NCI-H1417 (cell line): ENCODE measurements around the gene IGF2BP3.
"Not testable (repeated sequence)": the region's sequence is repeated elsewhere in the genome, so short reads cannot be mapped to it uniquely, and the experiment has no call there.

ENCODE experiments used
- DNase-seq, 3 experiments: peaks; one replicate each; lab custom pipeline; 2025; lab: John Stamatoyannopoulos, UW

IGF2BP3 gene

DNA sequence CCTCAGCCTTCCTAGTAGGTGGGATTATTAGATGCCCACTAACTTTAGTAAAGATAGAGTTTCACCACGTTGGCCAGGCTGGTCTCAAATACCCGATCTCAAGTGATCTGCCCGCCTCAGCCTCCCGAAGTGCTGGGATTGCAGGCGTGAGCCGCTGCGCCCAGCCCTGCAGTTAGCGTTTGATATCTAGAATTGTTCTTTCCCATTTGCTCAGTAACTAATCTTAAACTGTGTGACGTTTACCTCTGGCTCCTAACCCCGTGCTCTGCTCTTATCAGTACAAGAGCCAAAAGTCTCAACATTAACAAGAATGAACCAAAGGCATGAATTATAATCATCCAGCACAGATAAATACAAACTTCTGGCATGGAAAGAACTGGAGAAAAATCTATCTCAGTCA is 47.4 kb downstream of the IGF2BP3 start:
- no peak for DNase-seq

DNA sequence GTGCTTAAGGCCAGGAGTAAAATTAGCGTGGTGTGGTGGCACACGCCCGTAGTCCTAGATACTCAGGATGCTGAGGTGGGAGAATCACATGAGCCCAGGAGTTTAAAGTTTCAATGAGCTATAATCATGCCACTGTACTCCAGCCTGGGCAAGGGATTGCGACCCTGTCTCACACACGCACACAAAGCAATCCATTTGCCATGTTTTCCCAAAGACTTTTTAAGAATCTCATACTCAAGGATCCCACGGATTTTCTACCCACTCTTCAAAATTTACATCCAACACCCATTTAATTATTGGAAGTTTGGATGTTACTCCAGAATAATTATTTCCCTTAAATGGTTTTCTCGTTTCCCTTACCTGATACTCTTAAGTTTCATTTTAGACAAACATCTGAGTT is 47.9 kb downstream of the IGF2BP3 start:
- no peak for DNase-seq

DNA sequence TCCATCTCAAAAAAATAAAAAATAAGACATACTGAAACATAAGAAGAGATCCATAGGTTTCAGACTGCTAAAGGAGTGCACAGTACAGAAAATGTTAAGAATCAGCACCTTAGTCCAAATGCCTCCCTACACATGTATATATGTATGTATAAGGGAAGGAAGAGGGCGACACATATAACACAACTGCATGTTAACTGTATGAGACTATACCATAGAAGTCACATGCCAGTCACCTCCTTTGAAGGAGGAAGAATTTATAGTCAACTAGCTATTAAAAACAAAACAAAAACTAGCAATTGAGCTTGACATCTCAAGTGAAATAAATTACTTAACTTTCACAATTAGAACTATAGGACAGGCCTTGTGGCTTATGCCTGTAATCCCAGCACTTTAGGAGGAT is 50.4 kb downstream of the IGF2BP3 start:
- DNase-seq = no peak

DNA sequence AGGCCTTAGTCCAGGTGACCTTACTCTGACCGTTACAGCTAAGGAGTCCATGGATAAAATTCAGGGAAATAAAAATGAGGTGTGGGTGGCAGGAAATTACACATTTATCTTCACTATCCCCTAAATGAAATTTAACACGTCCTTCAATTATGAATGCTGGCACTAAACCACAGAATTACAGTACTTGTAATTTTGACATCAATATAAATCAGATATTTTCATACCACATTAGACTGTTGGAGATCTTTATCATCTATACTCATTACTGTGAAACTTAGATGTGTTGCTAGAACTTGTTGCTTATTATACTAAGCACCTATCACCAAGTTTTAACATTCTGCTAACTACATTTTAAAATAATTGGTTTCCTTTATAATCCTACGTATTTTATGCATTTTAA is 51.1 kb downstream of the IGF2BP3 start:
- no peak for DNase-seq

DNA sequence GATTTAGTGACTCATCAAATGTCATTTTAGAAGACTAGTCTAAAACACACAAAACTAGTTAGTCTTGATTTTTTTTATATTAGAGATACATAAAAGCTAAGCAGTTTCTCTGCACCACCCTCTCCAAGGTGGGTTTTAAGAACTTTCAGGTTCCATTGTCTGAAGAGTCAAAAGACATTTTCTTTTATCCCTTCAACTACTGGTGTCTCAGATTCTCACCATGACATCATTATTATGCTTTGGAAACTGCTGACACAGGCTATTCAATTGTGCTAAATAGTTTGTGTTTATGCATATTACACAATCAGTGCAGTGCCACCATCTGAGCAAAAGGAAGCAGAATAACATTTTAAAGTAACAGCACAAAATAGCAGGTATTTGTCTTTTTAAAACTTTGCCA is 52.2 kb downstream of the IGF2BP3 start:
- DNase-seq = peak in 1 of 3 experiments; percentile 44

DNA sequence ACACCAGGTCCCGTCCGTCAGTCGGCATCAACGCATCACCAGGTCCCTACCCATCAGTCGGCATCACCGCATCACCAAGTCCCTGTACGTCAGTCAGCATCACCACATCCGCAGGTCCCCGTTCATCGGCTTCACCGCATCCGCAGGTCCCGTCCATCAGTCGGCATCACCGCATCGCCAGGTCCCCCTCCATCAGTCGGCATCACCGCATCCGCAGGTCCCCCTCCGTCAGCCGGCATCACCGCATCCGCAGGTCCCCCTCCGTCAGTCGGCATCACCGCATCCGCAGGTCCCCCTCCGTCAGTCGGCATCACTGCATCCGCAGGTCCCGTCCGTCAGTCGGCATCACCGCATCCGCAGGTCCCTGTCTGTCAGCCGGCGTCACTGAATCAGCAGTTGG is 55.1 kb downstream of the IGF2BP3 start:
- no peak for DNase-seq

DNA sequence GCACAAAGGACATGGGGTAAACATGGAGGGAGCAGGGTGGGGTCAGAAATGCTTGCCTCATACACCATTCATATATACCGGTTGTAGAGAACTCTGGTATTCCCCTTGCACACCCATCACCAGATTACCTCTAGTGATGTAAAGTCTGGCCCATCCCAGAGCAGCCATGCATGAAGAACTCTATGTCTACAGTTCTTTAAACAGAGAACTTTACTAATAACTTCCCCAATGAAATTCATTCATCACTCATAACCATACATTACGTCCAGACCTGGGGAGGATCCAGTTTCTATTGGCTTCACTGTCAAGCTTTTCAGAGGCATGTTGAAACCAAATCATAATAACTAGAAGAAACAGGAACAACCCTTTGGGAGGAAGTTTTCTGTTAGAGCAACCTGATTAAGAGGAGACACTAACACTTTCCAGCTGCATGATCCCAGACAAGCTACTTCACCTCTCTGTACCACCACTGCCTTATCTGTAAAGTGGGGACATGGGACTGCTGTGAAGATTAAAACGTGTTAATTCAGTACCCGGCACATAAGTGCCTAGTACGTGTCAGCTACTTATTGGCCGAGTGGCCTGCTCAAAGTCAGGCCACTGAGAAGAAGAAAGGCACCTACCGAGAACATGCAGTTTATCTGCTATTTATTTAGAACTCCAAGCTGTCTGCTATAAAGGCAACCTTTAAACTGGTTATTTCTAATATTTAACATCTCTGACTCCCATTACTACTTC is 59.7 kb downstream of the IGF2BP3 start:
- no peak for DNase-seq

DNA sequence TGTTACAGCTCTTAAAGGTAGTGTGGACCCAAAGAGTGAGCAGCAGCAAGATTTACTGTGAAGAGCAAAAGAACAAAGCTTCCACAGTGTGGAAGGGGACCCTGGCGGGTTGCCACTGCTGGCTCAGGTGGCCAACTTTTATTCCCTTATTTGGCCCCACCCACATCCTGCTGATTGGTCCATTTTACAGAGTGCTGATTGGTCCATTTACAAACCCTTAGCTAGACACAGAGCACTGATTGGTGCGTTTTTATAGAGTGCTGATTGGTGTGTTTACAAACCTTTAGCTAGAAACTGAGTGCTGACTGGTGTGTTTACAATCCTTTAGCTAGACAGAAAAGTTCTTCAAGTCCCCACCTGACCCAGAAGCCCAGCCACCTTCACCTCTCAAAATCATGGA is 63.7 kb downstream of the IGF2BP3 start:
- not testable (repeated sequence) for DNase-seq

DNA sequence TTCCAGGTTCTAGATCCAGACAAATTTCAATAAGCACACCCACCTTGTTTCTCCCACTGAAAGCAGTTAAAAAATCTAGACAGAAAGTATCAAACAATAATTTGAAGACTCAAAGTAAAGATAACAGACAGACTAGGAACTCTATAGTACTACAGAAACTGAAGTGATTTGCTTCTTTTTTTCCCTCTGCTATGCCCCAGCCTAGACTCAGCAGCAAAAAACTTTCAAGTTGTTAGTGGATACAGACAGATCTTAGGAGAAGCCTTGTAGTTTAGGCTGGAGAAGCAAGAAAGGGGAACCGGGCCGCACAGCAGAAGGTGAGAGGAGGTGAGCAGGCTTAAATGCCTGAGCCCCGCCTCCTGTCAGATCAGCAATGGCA is 65.1 kb downstream of the IGF2BP3 start:
- DNase-seq = no peak

DNA sequence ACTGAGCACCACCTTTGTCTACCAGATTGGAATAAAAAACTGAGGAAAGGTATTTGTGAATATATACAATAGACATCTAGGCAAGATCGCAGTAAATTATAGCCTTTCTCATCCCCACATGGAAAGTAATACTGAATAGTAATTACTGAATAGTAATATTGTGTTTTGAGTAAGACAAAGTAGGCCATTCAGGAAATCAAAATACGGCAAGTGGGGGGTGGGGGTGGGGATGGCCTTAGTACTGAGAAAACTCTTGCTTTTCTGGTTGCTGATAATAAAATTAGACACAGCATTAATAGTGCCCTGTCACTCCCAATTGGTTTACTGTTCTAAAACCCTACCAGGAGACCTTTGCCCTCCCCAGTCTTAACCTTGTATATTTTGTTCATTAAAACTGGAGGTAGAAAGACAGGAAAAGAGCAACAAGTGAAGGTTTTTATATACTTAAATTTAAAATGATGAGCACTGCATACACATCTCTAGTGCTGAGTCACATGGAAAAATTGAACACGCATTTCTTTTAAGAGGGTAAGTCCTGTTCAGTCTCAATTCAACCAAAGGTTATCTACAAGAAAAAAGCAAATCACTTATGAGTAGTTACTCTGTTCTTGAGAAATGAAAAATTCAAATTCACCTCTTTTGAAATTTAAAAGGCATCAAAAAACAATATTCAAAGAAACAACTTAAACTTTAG is 65.6 kb downstream of the IGF2BP3 start:
- peak in 2 of 3 experiments; percentile 32 to 65 for DNase-seq

DNA sequence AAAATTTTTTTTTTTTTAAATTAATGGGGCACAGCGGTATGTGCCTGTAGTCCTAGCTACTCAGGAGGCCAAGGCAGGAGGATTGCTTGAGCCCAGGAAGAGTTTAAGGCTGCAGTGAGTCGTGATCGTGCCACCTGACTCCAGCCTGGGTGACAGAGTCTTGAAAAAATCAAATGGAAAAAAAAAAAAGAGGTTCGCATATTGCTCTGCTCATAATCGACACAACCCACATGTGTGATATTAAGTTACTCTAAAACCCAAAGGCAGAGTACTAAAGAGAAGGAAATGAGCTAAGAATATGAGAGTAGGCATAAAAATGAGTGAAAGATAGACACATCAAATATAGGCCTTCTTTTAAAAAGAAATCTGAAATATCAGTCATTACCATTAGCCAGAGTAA is 66.3 kb downstream of the IGF2BP3 start:
- no peak for DNase-seq

DNA sequence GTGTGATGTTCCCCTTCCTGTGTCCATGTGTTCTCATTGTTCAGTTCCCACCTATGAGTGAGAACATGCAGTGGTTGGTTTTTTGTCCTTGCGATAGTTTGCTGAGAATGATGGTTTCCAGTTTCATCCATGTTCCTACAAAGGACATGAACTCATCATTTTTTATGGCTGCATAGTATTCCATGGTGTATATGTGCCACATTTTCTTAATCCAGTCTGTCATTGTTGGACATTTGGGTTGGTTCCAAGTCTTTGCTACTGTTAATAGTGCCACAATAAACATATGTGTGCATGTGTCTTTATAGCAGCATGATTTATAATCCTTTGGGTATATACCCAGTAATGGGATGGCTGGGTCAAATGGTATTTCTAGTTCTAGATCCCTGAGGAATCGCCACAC is 72.2 kb downstream of the IGF2BP3 start:
- DNase-seq = not testable (repeated sequence)

DNA sequence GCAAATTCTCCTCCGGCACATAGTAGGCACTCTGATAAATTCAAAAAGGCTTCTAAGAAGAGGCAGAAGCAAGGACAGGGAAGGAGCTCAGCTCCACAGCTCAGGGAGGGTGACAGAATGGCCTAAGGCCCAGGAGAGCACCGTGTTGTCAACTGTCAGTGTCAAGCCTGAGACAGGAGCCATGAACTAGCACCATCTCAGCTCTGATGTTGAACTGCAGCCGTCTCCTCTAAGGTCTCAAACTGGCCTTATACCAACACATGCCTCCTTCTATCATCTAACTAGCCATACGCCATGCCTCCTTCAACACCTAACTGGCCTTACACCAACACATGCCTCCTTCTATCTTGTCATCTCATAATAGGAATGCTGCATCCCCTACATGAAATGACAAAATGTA is 73.0 kb downstream of the IGF2BP3 start:
- DNase-seq = no peak

DNA sequence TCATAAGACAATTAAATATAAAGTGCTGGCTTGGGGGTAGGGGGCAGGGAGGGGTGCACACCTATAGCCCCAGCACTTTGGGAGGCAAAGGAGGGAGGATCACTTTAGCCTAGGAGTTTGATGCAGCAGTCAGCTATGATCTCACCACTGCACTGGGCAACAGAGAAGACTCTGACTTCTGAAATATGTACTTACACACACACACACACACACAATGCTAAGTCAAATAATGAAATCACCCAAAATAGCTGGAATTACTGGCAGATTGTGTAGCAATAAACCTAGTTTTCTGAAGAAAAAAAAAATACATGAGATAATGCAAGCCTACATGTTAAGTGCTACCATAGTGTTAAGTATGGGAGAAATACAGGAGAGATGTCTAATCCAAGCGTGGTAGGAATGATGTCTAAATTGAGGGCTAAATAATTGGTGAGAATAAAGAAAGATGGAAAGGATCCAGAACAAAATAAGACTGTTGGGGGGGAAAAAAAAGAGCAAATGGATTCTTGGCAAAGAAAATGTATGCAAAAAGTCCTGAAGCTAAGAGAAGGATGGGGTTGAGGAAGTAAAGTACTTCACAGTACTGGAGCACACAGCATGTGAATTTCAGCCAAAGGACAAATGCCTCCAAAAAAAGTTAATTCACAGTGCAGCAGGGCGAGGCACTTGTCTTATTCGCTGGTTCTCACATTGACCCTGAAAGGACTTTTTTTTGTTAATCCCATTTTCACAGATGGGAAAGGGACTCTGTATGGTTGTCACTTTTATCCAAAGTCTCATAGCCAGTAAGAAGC is 73.9 kb downstream of the IGF2BP3 start:
- no peak for DNase-seq

DNA sequence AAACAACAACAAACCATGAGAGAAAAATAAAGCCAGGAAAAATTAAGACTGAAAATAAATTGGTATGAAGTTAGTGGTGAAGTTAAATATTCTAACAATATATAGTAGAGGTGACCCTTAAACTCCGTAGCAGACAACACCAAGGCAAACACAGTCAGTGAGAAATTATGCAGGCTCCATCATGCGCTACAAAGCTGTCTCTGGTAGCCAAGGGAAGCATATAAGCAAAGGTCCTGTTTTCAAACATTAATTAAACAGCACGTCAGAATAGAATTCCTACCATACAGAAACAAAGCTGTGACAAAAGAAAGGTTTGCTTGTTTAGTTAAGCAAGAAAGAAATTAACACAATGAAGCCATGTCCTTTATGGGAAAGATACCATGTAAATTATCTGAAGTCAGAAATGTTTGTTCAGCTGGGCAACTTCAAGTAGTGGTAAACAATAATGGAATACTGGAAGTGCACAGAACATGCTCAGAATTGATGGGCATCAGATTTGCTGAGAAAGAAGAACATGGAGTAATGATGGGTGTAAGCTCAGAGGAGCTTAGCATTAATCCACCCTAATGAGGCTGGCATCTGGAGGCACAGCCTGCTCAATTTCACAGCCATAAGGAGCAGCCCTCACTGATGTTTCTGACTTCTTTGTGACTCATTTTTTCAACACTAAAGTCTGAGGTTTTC is 75.7 kb downstream of the IGF2BP3 start:
- peak; percentile 8 to 99 (median 79) for DNase-seq

DNA sequence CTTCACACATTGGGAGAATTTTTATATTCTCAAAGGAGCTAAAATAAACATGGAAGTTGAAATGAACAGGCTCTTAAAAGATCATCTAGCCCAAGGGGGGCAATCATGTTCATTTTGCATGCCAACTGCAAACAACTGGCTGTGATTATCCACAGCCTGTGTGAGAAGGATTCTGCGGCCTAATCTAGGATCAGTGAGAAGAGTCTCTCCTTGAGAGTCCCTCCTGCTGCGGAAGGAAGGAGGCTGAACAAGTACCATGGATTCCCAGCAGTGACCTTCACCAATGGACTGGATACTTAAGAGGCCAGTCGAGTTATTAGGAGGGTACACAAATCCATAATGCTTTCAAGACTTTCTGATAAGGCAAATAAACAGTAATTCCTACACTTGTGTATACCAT is 76.7 kb downstream of the IGF2BP3 start:
- DNase-seq = peak in 2 of 3 experiments; percentile 28 to 66

DNA sequence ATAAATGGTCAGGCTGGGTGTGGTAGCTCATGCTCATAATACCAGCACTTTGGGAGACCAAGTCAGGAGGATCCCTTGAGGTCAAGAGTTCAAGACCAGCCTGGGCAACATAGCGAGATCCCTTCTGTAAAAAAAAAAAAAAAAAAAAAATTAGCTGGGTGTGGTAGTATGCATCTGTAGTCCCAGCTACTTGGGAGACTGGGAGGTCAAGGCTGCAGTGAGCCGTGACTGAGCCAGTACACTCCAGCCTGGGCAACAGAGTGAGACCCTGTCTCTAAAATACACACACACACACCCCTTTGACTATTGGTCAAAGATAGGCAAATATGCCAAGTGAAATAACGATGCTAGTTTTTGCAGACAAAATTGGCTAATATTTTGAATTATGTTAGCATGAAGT is 80.6 kb downstream of the IGF2BP3 start:
- no peak for DNase-seq

DNA sequence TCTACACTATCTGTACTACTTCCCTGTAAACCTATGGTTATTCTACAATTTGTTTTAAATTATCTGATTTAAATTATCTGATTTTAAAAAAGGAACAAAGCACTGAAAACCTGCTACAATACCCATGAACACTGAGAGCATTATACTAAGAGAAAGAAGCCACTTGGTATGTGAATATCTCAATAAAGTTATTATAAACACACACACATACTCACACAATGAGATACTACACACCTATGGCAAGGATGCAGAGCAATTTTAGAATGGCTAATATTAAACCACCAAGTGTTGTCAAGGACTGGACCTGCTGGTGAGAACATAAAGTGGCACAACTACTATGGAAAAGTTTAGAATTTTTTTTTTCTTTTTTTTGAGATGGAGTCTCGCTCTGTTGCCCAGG is 82.7 kb downstream of the IGF2BP3 start:
- DNase-seq = no peak

DNA sequence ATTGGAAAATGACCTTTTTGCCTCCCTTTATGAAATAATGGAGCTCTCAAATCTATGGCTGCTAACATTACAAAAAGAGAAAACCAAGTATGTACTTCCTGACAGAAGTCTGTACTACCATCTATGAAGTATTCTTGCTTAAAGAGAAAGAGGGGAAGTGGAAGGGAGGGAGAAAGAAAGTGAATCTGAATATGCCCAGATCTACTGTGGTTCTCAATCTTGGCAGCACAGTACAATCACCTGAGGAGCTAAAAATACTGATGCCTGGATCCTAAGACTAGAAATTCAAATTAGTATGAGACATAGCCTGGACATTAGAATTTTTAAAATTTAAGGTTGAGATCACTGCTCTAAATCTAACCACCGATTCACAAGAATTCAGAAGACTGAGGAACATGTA is 85.2 kb downstream of the IGF2BP3 start:
- no peak for DNase-seq

DNA sequence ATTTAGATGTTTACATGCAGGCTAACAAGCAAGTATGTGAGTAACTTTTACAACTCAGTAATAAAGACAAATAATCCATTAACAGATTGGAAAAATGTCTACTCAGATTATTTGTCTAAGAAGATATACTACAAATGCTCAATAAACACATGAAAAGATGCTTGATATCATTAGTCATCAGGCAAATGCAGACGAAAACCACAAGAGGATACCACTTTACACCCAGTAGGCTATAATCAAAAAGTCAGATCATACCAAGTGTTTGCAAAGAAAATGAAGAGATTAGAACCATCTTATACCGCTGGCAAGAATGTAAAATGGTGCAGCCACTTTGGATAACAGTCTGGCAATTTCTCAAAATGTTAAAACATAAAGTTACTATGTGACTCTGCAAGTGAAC is 87.1 kb downstream of the IGF2BP3 start:
- DNase-seq = no peak

DNA sequence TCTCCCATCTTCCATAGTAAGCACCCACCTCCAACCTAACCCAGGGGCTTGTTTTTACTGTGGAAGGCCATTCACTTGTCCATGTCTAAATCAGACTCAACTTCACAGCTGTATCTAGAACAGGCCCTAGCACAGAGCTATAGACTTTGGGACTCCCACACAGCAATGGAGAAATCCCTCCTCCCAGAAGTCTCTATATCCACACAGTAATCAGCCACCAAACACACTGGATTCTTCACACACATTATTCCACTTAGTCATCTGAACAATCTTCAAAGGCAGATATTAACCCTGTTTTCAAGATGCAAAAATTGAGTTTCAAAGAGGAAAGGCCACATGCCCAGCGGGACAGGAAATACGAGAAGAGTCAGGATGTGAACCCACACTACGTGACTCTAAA is 89.3 kb downstream of the IGF2BP3 start:
- DNase-seq = no peak

DNA sequence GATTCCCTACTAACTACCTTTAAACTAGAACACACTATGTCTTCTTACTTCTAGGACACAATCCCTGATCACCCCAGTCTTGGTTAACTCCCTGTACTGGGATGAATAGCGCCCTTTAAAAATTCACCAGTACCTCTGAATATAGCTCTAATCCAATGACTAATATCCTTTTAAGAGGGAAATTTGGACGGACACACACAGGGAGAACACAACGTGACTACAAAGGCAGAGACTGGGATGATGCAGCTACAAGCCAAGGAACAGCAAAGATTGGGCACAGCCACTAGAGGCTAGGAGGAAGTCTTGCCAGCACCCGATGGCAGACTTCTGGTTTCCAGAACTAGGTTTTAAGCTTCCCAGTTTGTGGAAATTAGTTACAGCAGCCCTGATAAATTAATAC is 89.7 kb downstream of the IGF2BP3 start:
- no peak for DNase-seq
